Measurements from ENCODE around the gene ACTBL2. TPM values are rescaled to one million over a fixed set of nuclear protein-coding genes. Genes with fewer than 3 reads are reported as not detected.
"Not testable (repeated sequence)": the region's sequence is repeated elsewhere in the genome, so short reads cannot be mapped to it uniquely, and the experiment has no call there.

ACTBL2 gene
- not detected for total RNA-seq

GRCh38 chr5:57482671-57483106 is at the start of gene ACTBL2:
TSS of gene ACTBL2 (minus strand) at chr5:57482811. CDS start at chr5:57482707, 104 bp downstream.
- H3K4me1 ChIP-seq, result no peaks in the 10 kb centered on the region
- H3K9me3 ChIP-seq, result no peaks in the 10 kb centered on the region
- H3K36me3 ChIP-seq (replicated peaks in 1 of 2; ENCODE audit: insufficient read depth in 1 of 2, low read depth in 2 of 2), result no peaks in the 10 kb centered on the region
- intact Hi-C loops (cut with DNase I), result no loop called here
- 86 to 88% methylated on average over 5 of the region's 5 CpGs for WGBS, 2 donors
- no peak for ATAC-seq
- no peak for DNase-seq
- TF ChIP-seq POLR2A (IDR thresholded peaks at IDR 0.05), result no peak
- no peak for TF ChIP-seq CTCF (IDR thresholded peaks at IDR 0.05)
- H3K4me3 ChIP-seq, result no peak within 1 kb of the TSS
- no peak within 1 kb of the TSS for H3K27ac ChIP-seq
- no peaks in the 10 kb centered on the region for H3K27me3 ChIP-seq

- no peaks in the 10 kb centered on the region for H3K36me3 ChIP-seq (replicated peaks in 1 of 2; ENCODE audit: insufficient read depth in 1 of 2, low read depth in 2 of 2)
- no peak for TF ChIP-seq POLR2A (IDR thresholded peaks at IDR 0.05)
- TF ChIP-seq CTCF (IDR thresholded peaks at IDR 0.05), result no peak
- intact Hi-C loops (cut with DNase I), result no loop called here
Measured at GRCh38 chr5:57531333-57531732, 48.7 kb upstream of the ACTBL2 start.

GRCh38 chr5:57529864-57530263 is 47.3 kb upstream of the ACTBL2 start:
- Histone ChIP-seq H3K4me3 (no peak overlapping the region), H3K27ac (no peak overlapping the region), H3K9me3 (no peaks in the 10 kb centered on the region), H3K4me1 (no peaks in the 10 kb centered on the region), H3K27me3 (no peaks in the 10 kb centered on the region), H3K36me3 (replicated peaks in 1 of 2; ENCODE audit: insufficient read depth in 1 of 2, low read depth in 2 of 2) (no peaks in the 10 kb centered on the region)
- WGBS, 2 donors, result 68 to 77% methylated on average over 4 of the region's 4 CpGs
- TF ChIP-seq POLR2A (IDR thresholded peaks at IDR 0.05), result no peak
- no peak for TF ChIP-seq CTCF (IDR thresholded peaks at IDR 0.05)
- DNase-seq (no peak), ATAC-seq (no peak)
- intact Hi-C loops (cut with DNase I), result no loop called here

More at GRCh38 chr5:57531333-57531732, 48.7 kb upstream of the ACTBL2 start:
- Histone ChIP-seq H3K27me3 (no peaks in the 10 kb centered on the region), H3K4me3 (no peak overlapping the region), H3K4me1 (no peaks in the 10 kb centered on the region), H3K27ac (no peak overlapping the region), H3K9me3 (no peaks in the 10 kb centered on the region)
- ATAC-seq (no peak), DNase-seq (no peak)
- 42 to 45% methylated on average over 1 of the region's 1 CpG for WGBS, 2 donors

GRCh38 chr5:57527870-57528269 is 45.3 kb upstream of the ACTBL2 start:
- no peaks in the 10 kb centered on the region for H3K9me3 ChIP-seq
- H3K4me1 ChIP-seq, result no peaks in the 10 kb centered on the region
- no peak overlapping the region for H3K27ac ChIP-seq
- no peak for TF ChIP-seq POLR2A (IDR thresholded peaks at IDR 0.05)
- no peak for TF ChIP-seq CTCF (IDR thresholded peaks at IDR 0.05)
- H3K27me3 ChIP-seq, result no peaks in the 10 kb centered on the region
- 87 to 94% methylated on average over 4 of the region's 4 CpGs for WGBS, 2 donors
- H3K4me3 ChIP-seq, result no peak overlapping the region
- H3K36me3 ChIP-seq (replicated peaks in 1 of 2; ENCODE audit: insufficient read depth in 1 of 2, low read depth in 2 of 2), result no peaks in the 10 kb centered on the region
- intact Hi-C loops (cut with DNase I), result no loop called here
- DNase-seq (no peak), ATAC-seq (no peak)

GRCh38 chr5:57524348-57525060 is 41.9 kb upstream of the ACTBL2 start:
- intact Hi-C loops (cut with DNase I), result no loop called here
- Histone ChIP-seq H3K36me3 (replicated peaks in 1 of 2; ENCODE audit: insufficient read depth in 1 of 2, low read depth in 2 of 2) (no peaks in the 10 kb centered on the region), H3K9me3 (no peaks in the 10 kb centered on the region), H3K27ac (no peak overlapping the region), H3K4me3 (no peak overlapping the region), H3K4me1 (no peaks in the 10 kb centered on the region), H3K27me3 (no peaks in the 10 kb centered on the region)
- 61 to 68% methylated on average over 6 of the region's 6 CpGs for WGBS, 2 donors
- TF ChIP-seq POLR2A (IDR thresholded peaks at IDR 0.05) (no peak), CTCF (IDR thresholded peaks at IDR 0.05) (no peak)
- DNase-seq, result no peak
- no peak for ATAC-seq

- H3K27me3 ChIP-seq; H3K4me3 ChIP-seq; DNase-seq; H3K9me3 ChIP-seq; intact Hi-C loops (cut with DNase I); H3K4me1 ChIP-seq; ATAC-seq; H3K27ac ChIP-seq; H3K36me3 ChIP-seq (replicated peaks in 1 of 2; ENCODE audit: insufficient read depth in 1 of 2, low read depth in 2 of 2): not testable (repeated sequence)
- 86 to 87% methylated on average over 4 of the region's 4 CpGs for WGBS, 2 donors
Measured at GRCh38 chr5:57522477-57522876, 39.9 kb upstream of the ACTBL2 start.

- H3K4me1 ChIP-seq; intact Hi-C loops (cut with DNase I): not testable (repeated sequence)
Measured at GRCh38 chr5:57518415-57518814, 35.8 kb upstream of the ACTBL2 start.

More at GRCh38 chr5:57518415-57518814, 35.8 kb upstream of the ACTBL2 start:
- H3K27me3 ChIP-seq; DNase-seq; H3K36me3 ChIP-seq (replicated peaks in 1 of 2; ENCODE audit: insufficient read depth in 1 of 2, low read depth in 2 of 2); H3K27ac ChIP-seq; H3K4me3 ChIP-seq; ATAC-seq; H3K9me3 ChIP-seq: not testable (repeated sequence)
- WGBS, 2 donors, result 78 to 93% methylated on average over 10 to 15 of the region's 17 CpGs
